ENCODE measurements around the gene ANKRD44. TPM values are rescaled to one million over a fixed set of nuclear protein-coding genes. Genes with fewer than 3 reads are reported as not detected.

Gene ANKRD44
- total and polyA plus RNA-seq, 2 of the 8 experiments (the other 6 are each of a cell fraction or from before 2014, with no cell fraction given), result 1.2 to 1.3 TPM

DNA sequence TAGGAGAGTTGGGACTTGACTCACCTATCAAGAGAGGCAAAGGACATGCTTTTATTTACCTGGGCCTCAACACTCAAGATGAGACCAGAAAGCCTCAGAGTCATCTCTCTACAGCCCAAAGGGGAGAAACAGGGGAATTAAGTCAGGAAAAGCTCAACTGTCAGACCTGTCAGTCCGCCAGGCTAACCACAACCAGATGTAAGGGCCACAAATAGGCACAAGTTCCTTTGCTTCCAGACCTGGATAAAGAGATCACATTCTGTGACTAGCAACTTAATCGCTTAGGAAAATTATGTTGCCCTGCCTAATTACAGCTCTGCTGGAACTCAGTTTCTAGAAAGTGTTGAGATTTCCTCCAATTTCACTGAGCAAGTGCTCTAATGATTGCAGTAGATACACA, 67.9 kb downstream of the ANKRD44 start:
- Histone ChIP-seq H3K79me2 (ENCODE audit: control insufficient read depth in 1 of 2, insufficient read depth in 2 of 2, low read length in 2 of 2) (no peaks in the 10 kb centered on the region), H3K79me1 (ENCODE audit: low read depth, low read length) (no peaks in the 10 kb centered on the region), H3K56ac (replicated peaks; ENCODE audit: insufficient read length, low read depth, low read length) (no peak overlapping the region), H2AFZ (ENCODE audit: low read length) (no peak overlapping the region), H4K91ac (replicated peaks; ENCODE audit: insufficient read length, low read length) (no peak overlapping the region), H3K4me3 (ENCODE audit: extremely low read depth in 1 of 4, insufficient read depth in 2 of 4, low read depth in 3 of 4, low read length in 4 of 4) (no peak overlapping the region), H3K4me1 (replicated peaks in 1 of 4; ENCODE audit: control insufficient read depth in 3 of 4, insufficient read depth in 4 of 4, low read length in 3 of 4) (no peaks in the 10 kb centered on the region), H3K23ac (ENCODE audit: insufficient read length) (no peak overlapping the region), H2BK12ac (ENCODE audit: low read depth, low read length) (no peak overlapping the region), H3K23me2 (ENCODE audit: low read depth, low read length) (no peaks in the 10 kb centered on the region), H2BK15ac (ENCODE audit: low read length) (no peak overlapping the region), H3K4ac (replicated peaks; ENCODE audit: insufficient read length, low read depth, low read length) (no peak overlapping the region), H3K14ac (ENCODE audit: insufficient read length) (no peak overlapping the region), H3K27me3 (replicated peaks in 1 of 4; ENCODE audit: control insufficient read depth in 3 of 4, extremely low read depth in 1 of 4, insufficient read depth in 3 of 4, low read length in 3 of 4) (no peaks in the 10 kb centered on the region), H2AK5ac (ENCODE audit: low read depth, low read length) (no peak overlapping the region), H4K8ac (ENCODE audit: extremely low read depth, insufficient read depth, low read length) (no peak overlapping the region), H2BK20ac (ENCODE audit: low read length) (no peak overlapping the region), H4K5ac (ENCODE audit: insufficient read length, low read depth, low read length) (no peak overlapping the region), H3K18ac (ENCODE audit: extremely low read depth, low read length) (no peak overlapping the region), H3K9ac (replicated peaks in 1 of 4; ENCODE audit: extremely low read depth in 1 of 4, low read depth in 3 of 4, low read length in 3 of 4) (no peak overlapping the region), H2BK120ac (replicated peaks; ENCODE audit: low read depth, low read length) (no peak overlapping the region), H3K27ac (ENCODE audit: low read depth, low read length) (no peak overlapping the region), H4K20me1 (replicated peaks in 1 of 2; ENCODE audit: control insufficient read depth in 1 of 2, insufficient read depth in 2 of 2, low read length in 2 of 2) (no peaks in the 10 kb centered on the region), H3K4me2 (ENCODE audit: insufficient read depth in 1 of 2, low read depth in 2 of 2, low read length in 2 of 2) (no peak overlapping the region), H3K9me3 (ENCODE audit: insufficient read depth in 2 of 2, low read depth in 1 of 2, low read length in 1 of 2) (no peaks in the 10 kb centered on the region), H3K36me3 (ENCODE audit: control insufficient read depth in 2 of 4, insufficient read depth in 4 of 4, low read length in 3 of 4) (no peaks in the 10 kb centered on the region), H2BK5ac (ENCODE audit: low read depth, low read length) (no peak overlapping the region)
- POLR2A ChIA-PET (ENCODE audit: partially characterized antibody), result interaction anchor here (1.0 kb wide), 1 partner anchor 8 kb away, joined by 3 read pairs; no protein-coding TSS in a partner anchor
- DNase-seq (ENCODE audit: low read depth in 1 of 2, low spot score in 2 of 2) (no peak), FAIRE-seq (no peak)
- CTCF ChIA-PET (ENCODE audit: partially characterized antibody), result interaction anchor here (1.2 to 1.5 kb wide), 2 partner anchors 8 to 125 kb away, joined by 3 read pairs; no protein-coding TSS in a partner anchor
- WGBS, 2 experiments (ENCODE audit: extremely low coverage in 1 of 2, insufficient coverage in 1 of 2, insufficient read length in 1 of 2, insufficient replicate concordance in 2 of 2, low coverage in 1 of 2, low lambda C conversion rate in 2 of 2, missing lambda C conversion rate in 1 of 2), result 89% methylated on average over 2 of the region's 2 CpGs; no CpG with 5 or more reads in 1 of the 2 experiments
- TF ChIP-seq POU5F1 (IDR thresholded peaks at IDR 0.05; ENCODE audit: low read depth, low read length) (no peak), RFX5 (IDR thresholded peaks at IDR 0.05; ENCODE audit: borderline replicate concordance, low read depth, low read length) (no peak), MAX (IDR thresholded peaks at IDR 0.05) (no peak), KDM1A (IDR thresholded peaks at IDR 0.05; ENCODE audit: borderline replicate concordance, low read length) (no peak), TAF1 (IDR thresholded peaks at IDR 0.05; ENCODE audit: low read depth, low read length) (no peak), GTF2F1 (IDR thresholded peaks at IDR 0.05; ENCODE audit: borderline replicate concordance, low read depth, low read length) (no peak), EGR1 (IDR thresholded peaks at IDR 0.05; ENCODE audit: borderline replicate concordance, low read depth, low read length) (no peak), CBX5 (IDR thresholded peaks at IDR 0.05; ENCODE audit: low read depth, low read length) (no peak), HDAC2 (IDR thresholded peaks at IDR 0.05; ENCODE audit: borderline replicate concordance in 1 of 2, low read depth in 2 of 2, low read length in 2 of 2) (no peak), GABPA (IDR thresholded peaks at IDR 0.05; ENCODE audit: borderline replicate concordance, insufficient read depth, low read length) (no peak), SIX5 (IDR thresholded peaks at IDR 0.05; ENCODE audit: low read depth, low read length) (no peak)
- TF ChIP-seq, protein P1, sequence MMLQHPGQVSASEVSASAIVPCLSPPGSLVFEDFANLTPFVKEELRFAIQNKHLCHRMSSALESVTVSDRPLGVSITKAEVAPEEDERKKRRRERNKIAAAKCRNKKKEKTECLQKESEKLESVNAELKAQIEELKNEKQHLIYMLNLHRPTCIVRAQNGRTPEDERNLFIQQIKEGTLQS (IDR thresholded peaks at IDR 0.05; ENCODE audit: insufficient read depth, low read depth, low read length), result no peak

Measured in H1 (cell line).